ENCODE results near the gene TTN.

TTN gene

DNA sequence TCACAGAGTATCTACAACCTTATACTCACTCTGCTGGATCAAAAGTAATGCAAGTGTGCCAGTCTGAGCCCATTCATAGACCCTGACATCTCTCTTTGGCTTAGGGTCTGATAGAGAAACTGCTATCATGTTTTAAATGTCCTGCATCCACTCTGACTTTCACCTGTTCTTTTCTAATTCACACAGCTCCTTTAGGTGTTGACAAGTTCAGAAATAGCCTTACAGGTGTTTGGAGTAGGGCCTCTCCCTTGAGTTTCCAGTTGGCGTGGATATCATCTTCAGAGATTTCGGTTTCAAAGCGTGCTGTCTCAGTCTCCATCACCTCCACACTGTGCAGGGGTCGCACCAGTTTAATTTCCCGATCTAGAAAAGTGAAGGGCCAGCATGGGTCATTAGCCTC is 176.6 kb downstream of the TTN start:
- H3K9me3 Mint-ChIP-seq, result no peaks in the 10 kb centered on the region
- ATAC-seq (replicated peaks) (no peak), DNase-seq (no peak)
- H3K36me3 Mint-ChIP-seq, result peaks cover 12 to 25% of the 10 kb centered on the region in 2 donors
- H3K4me1 Mint-ChIP-seq, result no peaks in the 10 kb centered on the region
- no peak overlapping the region for H3K4me3 Mint-ChIP-seq
- no peak overlapping the region for H3K27ac Mint-ChIP-seq
- H3K27me3 Mint-ChIP-seq, result no peaks in the 10 kb centered on the region

DNA sequence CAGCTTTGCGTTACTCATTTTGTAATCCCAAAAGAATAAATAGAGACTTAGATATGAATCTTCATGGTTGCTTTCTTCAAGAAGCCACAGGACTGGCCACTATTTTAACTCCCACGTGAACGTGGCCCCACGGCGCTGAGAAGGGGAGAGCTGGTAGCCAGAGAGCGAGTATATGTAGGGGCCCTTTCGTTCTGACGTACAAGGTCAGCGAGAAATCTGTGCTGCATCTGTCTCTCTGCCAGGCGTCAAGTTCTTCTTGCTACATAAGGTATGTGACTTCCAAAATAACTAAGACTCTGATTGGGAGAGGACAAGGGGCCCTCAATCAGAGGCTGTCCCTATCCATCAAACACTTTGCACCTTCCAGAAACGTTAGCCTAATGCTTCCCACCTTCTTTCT is 177.8 kb downstream of the TTN start:
- H3K4me1 Mint-ChIP-seq, result no peaks in the 10 kb centered on the region
- H3K36me3 Mint-ChIP-seq, result peaks cover 12 to 25% of the 10 kb centered on the region in 2 donors
- no peak for ATAC-seq (replicated peaks)
- no peaks in the 10 kb centered on the region for H3K27me3 Mint-ChIP-seq
- H3K9me3 Mint-ChIP-seq, result no peaks in the 10 kb centered on the region
- no peak overlapping the region for H3K4me3 Mint-ChIP-seq
- DNase-seq, result no peak
- no peak overlapping the region for H3K27ac Mint-ChIP-seq

DNA sequence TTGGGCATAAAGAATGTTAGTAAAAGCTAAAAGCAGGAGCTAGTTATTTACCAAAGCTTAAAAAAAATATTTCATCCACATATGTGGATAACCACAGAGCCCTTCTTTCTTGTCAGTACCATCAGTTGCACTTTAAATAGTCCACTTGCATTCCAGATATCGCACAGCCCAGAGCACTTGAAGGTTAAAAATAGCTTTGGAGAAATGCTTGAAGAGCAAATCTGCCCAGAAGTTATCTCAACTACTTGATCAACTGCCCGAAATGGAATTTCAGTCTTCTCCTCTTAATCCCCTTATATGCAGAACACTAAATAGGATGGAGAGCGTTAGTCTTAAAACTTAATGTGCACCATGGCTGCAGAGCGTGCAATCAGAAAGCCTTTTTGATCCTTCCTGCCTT is 178.6 kb downstream of the TTN start:
- Mint-ChIP-seq H3K27me3 (no peaks in the 10 kb centered on the region), H3K27ac (no peak overlapping the region), H3K36me3 (peaks cover 16 to 25% of the 10 kb centered on the region in 2 donors), H3K4me1 (no peaks in the 10 kb centered on the region), H3K9me3 (no peaks in the 10 kb centered on the region), H3K4me3 (no peak overlapping the region)
- ATAC-seq (replicated peaks), result no peak
- DNase-seq, result no peak

DNA sequence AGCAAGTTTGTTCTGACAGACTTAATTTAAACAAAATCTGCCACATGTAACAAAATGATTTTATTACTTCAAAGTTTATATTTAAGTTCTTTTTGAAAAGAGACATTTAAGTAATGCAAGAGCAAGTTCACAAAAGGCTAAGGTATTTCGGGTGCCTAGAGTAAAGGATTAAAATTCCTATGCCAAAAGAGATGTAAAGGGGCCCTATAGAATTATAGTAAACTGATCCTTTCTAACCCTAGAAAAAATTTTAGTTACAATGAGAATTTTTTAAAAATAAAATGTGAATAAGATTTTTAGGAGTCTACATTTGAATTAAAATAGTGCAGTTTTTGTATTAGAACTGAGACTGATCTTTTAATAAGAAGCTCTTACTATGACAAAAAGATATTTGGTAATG is 179.8 kb downstream of the TTN start:
- H3K4me1 Mint-ChIP-seq, result no peaks in the 10 kb centered on the region
- H3K9me3 Mint-ChIP-seq, result no peaks in the 10 kb centered on the region
- H3K4me3 Mint-ChIP-seq, result no peak overlapping the region
- H3K27ac Mint-ChIP-seq, result no peak overlapping the region
- peaks cover 16 to 32% of the 10 kb centered on the region in 2 donors for H3K36me3 Mint-ChIP-seq
- ATAC-seq (replicated peaks) (no peak), DNase-seq (no peak)
- no peaks in the 10 kb centered on the region for H3K27me3 Mint-ChIP-seq

DNA sequence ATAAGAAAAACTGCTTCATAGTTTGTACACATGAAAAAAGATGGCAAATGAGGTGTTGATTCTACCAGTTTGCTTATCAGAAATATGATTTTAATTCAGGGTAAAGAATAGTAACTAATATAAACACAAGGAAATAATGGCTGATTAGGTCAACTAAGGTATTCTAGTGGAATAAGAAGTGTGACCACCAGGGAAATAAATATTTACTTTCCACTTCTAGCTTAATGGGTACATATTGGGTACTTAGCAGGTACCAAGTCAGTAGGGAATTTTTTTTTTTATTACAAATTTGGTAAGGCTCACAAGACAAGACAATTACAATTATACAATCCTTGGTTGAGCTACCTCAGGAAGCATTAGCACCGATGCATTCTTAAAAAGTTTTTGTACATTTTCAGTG is 191.3 kb downstream of the TTN start:
- Mint-ChIP-seq H3K9me3 (no peaks in the 10 kb centered on the region), H3K36me3 (peaks cover 43 to 53% of the 10 kb centered on the region in 2 donors), H3K4me3 (no peak overlapping the region), H3K27ac (no peak overlapping the region), H3K4me1 (no peaks in the 10 kb centered on the region), H3K27me3 (no peaks in the 10 kb centered on the region)
- ATAC-seq (replicated peaks) (no peak), DNase-seq (no peak)

DNA sequence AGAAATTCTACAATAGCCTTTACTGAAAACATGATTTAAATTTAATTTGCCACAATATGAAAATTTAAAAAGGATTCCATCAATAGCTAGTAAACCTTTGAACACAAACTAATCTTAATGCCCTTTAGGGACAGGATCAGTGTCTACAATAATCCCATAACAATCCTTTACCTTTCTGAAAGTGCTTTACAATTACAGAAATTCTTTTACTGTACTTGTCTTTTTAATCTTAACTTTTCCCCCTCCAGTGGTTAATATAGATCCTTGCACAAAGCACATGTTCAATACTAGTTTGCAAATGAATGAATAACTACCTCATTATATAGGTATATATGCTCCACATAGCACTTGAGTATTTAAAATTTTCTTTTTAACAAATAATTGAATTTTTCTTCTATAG is 204.3 kb downstream of the TTN start:
- Mint-ChIP-seq H3K36me3 (peaks cover 47 to 55% of the 10 kb centered on the region in 2 donors), H3K27ac (no peak overlapping the region), H3K9me3 (no peaks in the 10 kb centered on the region), H3K27me3 (no peaks in the 10 kb centered on the region), H3K4me1 (no peaks in the 10 kb centered on the region), H3K4me3 (no peak overlapping the region)
- ATAC-seq (replicated peaks) (no peak), DNase-seq (no peak)

DNA sequence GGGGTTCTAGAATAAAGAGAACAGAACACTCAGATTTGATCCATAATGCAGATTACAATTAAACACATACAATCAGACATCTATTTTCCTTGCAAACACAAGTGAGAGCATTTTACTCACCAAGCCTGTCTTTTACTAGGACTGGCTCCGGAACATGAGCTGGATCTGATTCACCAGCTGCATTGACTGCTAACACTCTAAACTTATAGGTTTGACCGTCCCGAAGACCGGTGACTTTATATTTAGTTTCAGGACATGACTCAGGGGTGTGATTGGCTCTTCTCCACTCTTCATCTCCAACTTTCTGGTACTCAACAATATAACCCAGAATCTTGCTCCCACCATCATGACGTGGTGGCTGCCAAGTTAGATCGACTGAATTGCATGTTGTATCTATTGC is 214.6 kb downstream of the TTN start:
- ATAC-seq (replicated peaks) (no peak), DNase-seq (no peak)
- no peak overlapping the region for H3K4me3 Mint-ChIP-seq
- no peaks in the 10 kb centered on the region for H3K9me3 Mint-ChIP-seq
- no peaks in the 10 kb centered on the region for H3K27me3 Mint-ChIP-seq
- H3K27ac Mint-ChIP-seq, result no peak overlapping the region
- peaks cover 36 to 55% of the 10 kb centered on the region in 2 donors for H3K36me3 Mint-ChIP-seq
- no peaks in the 10 kb centered on the region for H3K4me1 Mint-ChIP-seq

DNA sequence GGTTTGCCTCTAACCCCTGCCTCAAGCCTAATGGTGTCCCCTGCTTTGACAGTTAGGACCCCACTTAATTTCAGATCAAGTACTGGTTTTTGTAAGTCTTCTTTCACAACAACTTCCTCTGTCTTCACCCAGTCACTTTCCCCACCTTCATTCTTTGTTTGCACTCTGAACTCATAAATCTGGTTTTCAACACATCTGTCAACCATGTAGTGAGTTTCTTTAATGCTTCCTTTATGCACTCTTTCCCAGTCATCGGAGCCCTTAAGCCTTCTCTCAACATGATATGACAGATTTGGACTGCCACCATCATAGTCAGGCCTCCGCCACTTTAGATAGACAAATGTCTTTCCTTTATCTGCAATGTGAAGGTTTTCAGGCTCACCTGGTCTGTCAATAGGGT is 217.9 kb downstream of the TTN start:
- ATAC-seq (replicated peaks) (no peak), DNase-seq (no peak)
- H3K27me3 Mint-ChIP-seq, result no peaks in the 10 kb centered on the region
- H3K4me3 Mint-ChIP-seq, result no peak overlapping the region
- H3K36me3 Mint-ChIP-seq, result peaks cover 52 to 68% of the 10 kb centered on the region in 2 donors
- no peak overlapping the region for H3K27ac Mint-ChIP-seq
- peaks cover 0 to 3% of the 10 kb centered on the region in 2 donors for H3K9me3 Mint-ChIP-seq
- H3K4me1 Mint-ChIP-seq, result no peaks in the 10 kb centered on the region

DNA sequence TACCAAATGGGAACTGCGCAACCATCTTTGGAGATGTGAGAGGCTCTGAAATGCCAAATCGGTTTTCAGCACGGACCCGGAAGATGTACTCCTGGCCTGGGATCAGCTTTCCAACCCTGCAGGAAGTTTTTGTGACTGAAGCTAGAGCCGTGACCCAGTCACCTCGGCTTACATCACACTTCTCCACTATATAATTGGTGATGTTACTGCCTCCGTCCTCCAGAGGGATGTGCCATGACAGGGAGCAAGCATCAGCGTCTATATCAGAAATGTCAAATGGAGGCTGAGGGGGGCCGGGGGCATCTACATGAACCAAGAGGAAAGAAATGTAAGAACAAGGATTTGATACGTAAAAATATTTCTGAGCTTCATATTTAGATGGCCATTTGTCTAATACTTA is 222.6 kb downstream of the TTN start:
- ATAC-seq (replicated peaks) (no peak), DNase-seq (no peak)
- Mint-ChIP-seq H3K36me3 (peaks cover 38 to 57% of the 10 kb centered on the region in 2 donors), H3K27ac (no peak overlapping the region), H3K27me3 (no peaks in the 10 kb centered on the region), H3K9me3 (peaks cover 0 to 3% of the 10 kb centered on the region in 2 donors), H3K4me3 (no peak overlapping the region), H3K4me1 (no peaks in the 10 kb centered on the region)

DNA sequence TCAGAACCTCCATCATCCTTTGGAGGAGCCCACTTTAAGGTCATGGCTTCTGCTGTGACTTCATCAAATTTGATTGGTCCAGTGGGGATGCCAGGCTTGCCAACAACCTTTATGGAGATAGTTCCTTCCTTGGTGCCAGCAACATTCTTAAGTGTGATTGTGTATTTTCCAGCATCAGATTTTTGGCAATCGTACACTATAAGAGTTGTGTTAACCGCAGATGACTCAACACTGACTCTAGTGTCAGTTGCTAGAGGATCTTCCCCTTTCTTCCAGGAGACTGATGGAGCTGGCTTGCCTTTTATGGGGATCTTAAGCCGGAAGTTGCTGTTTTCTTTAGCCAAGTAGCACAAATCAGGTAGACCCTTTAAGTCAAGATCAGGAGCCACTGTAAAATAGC is 228.2 kb downstream of the TTN start:
- Mint-ChIP-seq H3K36me3 (peaks cover 46 to 64% of the 10 kb centered on the region in 2 donors), H3K27me3 (no peaks in the 10 kb centered on the region), H3K9me3 (no peaks in the 10 kb centered on the region), H3K4me1 (no peaks in the 10 kb centered on the region), H3K4me3 (no peak overlapping the region), H3K27ac (no peak overlapping the region)
- ATAC-seq (replicated peaks) (no peak), DNase-seq (no peak)

DNA sequence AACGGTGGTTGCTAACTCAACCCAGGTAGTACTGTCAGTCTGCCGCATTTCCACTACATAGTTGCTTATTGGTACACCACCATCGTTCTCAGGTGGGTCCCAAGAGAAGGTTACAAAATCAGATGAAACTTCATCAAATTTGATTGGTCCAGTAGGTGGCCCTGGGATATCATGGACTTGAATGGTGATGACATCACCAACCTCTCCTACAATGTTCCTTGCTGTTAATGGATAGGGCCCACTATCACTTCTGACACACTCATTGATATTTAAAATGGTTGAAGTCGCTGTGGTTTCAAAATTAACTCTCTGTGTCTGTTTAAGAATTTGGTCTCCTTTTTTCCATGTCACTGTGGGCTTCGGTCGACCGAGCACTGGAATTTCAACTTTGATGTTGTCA is 232.4 kb downstream of the TTN start:
- ATAC-seq (replicated peaks) (no peak), DNase-seq (no peak)
- Mint-ChIP-seq H3K4me1 (no peaks in the 10 kb centered on the region), H3K27me3 (no peaks in the 10 kb centered on the region), H3K4me3 (no peak overlapping the region), H3K36me3 (peaks cover 68 to 93% of the 10 kb centered on the region in 2 donors), H3K27ac (no peak overlapping the region), H3K9me3 (peaks cover 0 to 16% of the 10 kb centered on the region in 2 donors)

DNA sequence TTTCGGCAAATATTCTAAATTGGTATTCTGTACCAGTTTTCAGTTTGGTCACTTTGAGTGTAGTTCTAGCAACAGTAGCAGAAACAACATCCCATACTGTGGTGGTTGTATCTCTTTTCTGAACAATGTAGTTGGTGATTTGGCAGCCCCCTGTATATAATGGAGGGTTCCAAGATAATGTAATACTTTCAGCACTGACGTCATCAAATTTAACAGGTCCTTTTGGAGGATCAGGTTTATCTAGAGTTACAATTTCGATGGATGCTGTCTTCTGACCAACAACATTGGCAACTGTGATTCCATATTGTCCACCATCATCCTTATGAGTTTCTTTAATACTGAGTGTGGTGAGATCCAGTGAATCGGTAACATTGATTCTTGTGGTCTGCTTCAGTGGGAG is 239.0 kb downstream of the TTN start:
- Mint-ChIP-seq H3K27me3 (no peaks in the 10 kb centered on the region), H3K4me1 (no peaks in the 10 kb centered on the region), H3K27ac (no peak overlapping the region), H3K9me3 (peaks cover 5 to 28% of the 10 kb centered on the region in 2 donors), H3K36me3 (peaks cover 80 to 94% of the 10 kb centered on the region in 2 donors), H3K4me3 (no peak overlapping the region)
- no peak for ATAC-seq (replicated peaks)
- DNase-seq, result no peak

DNA sequence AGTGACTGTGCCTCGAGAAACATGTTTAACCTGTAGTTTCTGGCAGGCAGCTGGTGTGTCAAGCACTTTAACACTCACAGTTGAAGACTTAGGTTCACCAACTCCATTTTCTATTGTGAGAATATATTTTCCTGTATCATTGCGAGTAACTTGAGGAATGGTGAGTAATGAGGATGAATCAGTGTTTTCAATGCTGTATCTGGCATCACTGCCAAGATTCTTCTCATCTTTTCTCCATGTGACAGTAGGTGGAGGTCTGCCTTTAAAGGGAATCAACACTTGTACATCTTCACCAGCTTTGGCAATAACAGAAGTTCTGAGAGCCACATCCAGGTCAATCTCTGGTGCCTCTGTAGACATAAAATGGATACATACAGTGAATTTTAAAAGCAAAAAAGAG is 254.2 kb downstream of the TTN start:
- ATAC-seq (replicated peaks) (no peak), DNase-seq (no peak)
- Mint-ChIP-seq H3K9me3 (no peaks in the 10 kb centered on the region), H3K27ac (no peak overlapping the region), H3K27me3 (no peaks in the 10 kb centered on the region), H3K4me3 (no peak overlapping the region), H3K36me3 (peaks cover 53 to 65% of the 10 kb centered on the region in 2 donors), H3K4me1 (peaks cover 0 to 2% of the 10 kb centered on the region in 2 donors)

DNA sequence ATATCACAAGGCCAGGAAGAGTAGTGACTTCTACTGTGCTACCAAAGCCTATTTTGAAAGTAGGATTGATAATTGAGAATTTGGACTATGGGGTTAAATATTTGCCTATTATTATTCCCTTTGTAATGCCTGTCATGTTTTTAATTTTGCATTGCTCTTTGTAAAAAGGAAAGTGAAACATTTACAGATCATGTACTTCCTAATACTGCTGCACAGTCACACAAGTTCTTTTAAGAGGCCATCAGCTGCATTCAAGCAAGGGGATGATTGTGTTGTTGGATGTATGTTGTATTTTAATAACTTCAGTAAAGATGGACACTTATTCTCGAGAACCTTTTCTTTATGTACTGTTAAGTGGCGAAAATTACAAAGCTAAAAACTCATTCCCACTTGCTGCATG is 256.9 kb downstream of the TTN start:
- DNase-seq, result no peak
- ATAC-seq (replicated peaks), result no peak
- no peaks in the 10 kb centered on the region for H3K27me3 Mint-ChIP-seq
- peaks cover 0 to 2% of the 10 kb centered on the region in 2 donors for H3K4me1 Mint-ChIP-seq
- H3K4me3 Mint-ChIP-seq, result no peak overlapping the region
- H3K27ac Mint-ChIP-seq, result no peak overlapping the region
- H3K9me3 Mint-ChIP-seq, result no peaks in the 10 kb centered on the region
- H3K36me3 Mint-ChIP-seq, result peaks cover 51 to 75% of the 10 kb centered on the region in 2 donors

DNA sequence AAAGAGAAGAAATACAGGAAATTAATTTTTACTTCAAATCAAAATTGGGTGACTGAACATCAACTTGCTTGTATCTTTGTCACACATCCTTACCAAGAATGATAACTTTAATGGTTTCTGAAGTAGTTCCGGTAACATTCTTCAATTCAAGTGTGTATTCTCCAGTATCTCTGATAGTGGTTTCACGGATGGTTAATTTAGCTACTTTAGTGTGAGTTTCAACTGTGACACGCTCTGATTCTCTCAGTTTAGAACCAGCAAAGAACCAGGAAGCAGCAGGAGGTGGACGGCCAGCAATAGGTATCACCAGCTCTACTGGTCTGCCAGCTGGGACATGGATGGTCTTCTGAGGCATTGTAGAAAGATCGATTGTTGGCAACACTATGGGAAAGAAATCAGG is 264.7 kb downstream of the TTN start:
- Mint-ChIP-seq H3K4me1 (peaks cover 2 to 4% of the 10 kb centered on the region in 2 donors), H3K27me3 (no peaks in the 10 kb centered on the region), H3K36me3 (peaks cover 28 to 71% of the 10 kb centered on the region in 2 donors), H3K27ac (no peak overlapping the region), H3K9me3 (no peaks in the 10 kb centered on the region), H3K4me3 (no peak overlapping the region)
- DNase-seq (no peak), ATAC-seq (replicated peaks) (no peak)

DNA sequence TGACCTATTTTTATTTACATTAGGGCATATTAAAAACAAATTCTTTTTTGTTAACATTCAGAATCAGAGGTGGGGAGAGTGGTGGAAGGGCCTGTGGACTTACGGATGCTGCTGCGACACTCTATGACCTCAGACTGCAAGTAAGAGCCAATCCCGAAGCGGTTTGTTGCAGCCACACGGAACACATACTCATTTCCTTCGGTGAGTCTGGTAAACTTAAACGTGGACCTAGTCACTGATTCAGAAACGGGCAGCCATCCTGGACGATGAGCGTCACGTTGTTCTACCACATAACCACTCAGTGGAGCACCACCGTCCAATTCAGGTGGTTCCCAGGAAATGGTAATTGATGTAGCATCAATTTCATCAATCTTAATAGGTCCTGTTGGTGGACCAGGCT is 265.1 kb downstream of the TTN start:
- Mint-ChIP-seq H3K4me1 (peaks cover 2 to 4% of the 10 kb centered on the region in 2 donors), H3K4me3 (no peak overlapping the region), H3K36me3 (peaks cover 25 to 71% of the 10 kb centered on the region in 2 donors), H3K27ac (no peak overlapping the region), H3K9me3 (no peaks in the 10 kb centered on the region), H3K27me3 (no peaks in the 10 kb centered on the region)
- ATAC-seq (replicated peaks) (no peak), DNase-seq (no peak)

Data from stimulated activated naive B cell treated with anti-CD40 and anti-IgM and Interleukin-4, amounts not matched to agents 10 μg/mL and 1 μg/mL and 100 μg/mL, for 72 hours (primary cell).